DMS114 treated with DMSO at 0.1 percent for 48 hours (cell line): ENCODE data around the gene UNC5A.

ENCODE experiments used
- DNase-seq: peaks from one replicate; lab custom pipeline; 2025; ENCODE audit not compliant: unreplicated experiment; lab: John Stamatoyannopoulos, UW

The UNC5A gene

DNA sequence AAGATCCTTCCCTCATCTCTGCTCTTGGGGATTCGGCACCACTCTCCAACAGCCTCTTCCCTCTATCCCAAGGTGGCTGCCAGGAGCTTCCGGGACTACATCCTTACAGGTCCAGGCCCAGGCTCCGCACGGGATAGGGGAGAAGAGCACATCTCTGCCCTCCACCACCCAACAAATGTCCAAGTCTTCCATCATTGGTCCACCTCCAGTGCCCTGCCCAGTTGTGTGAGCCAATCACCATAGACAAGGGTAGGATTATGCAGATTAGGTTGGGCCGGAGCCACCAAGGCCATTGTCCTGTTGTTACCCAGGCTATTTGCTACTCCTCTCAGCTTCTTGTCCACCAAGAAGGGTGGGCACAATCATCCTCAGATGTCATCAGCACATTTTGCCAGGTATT lies 9.1 kb downstream of the UNC5A start:
- DNase-seq: no peak

DNA sequence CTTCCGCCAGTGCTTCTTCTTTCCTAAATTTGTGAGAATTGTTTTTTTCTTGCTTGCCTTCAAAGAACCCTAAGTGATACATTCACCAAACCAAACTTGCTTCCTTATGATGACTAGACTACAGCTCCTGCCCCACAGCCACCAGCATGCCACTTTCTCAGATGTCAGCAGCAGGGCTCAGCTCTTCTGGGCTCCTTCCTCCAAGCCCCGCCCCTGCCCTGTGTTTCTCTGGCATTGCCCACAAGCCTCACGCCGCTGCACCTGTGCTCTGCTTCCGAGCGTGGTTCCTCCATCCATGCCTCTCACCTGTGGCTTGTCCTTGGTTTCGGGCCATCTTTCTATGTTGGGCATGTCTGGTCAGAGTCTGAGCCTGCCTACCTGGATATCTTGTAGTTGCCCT lies 10.6 kb downstream of the UNC5A start:
- DNase-seq: no peak

DNA sequence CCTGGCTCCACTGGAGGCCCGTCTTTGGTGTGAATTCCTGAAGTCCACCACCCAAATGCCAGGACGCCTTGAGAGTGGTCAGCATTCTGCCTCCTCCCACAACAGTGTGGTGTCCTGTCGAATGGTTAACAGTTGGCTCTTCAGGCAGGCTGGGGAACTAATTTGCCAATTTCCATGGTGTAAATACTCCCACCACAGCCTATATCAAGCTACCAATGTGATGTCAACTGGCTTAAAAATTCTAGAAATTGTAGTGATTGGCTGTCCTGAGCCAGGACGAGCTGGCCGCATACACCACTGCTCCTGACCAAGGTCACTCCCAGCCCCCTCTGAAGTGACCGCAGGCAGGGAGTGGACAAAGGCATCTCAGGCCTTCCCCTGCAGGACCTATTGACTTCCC lies 11.1 kb downstream of the UNC5A start:
- DNase-seq: no peak

DNA sequence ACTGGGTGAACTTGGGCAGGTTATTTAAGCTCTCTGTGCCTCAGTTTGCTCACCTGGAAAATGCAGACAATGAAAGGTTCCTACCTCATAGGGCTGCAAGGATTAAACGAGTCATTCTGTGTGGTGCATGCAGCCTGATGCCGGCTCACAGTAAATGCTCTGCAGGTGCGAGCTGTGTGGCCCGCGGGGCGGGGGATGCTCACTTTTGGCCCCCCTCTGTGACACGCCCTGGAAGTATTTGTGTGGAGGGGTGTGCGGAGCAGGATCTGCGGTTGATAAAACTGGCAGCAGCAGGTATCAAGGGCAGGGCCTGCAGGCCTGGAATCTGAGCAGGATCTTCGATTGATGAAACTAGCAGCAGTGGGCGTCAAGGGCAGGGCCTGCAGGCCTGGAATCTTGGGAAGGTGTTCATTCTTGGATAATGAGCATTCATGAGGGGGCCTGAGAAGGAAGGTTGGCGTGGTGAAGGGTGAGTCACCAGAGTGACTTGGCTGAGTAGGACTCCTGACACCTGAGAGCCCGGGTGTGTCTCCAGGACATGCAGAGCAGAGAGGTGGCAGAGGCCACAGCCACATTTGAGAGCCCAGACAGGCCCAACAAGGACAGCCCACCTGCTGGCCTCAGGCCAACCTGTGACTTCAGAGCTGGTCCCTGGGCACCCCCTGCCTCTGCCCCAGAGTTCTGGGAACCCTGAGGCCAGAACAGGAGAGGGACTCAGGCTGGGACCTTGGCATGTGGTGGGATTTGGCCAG lies 11.9 kb downstream of the UNC5A start:
- DNase-seq: no peak

DNA sequence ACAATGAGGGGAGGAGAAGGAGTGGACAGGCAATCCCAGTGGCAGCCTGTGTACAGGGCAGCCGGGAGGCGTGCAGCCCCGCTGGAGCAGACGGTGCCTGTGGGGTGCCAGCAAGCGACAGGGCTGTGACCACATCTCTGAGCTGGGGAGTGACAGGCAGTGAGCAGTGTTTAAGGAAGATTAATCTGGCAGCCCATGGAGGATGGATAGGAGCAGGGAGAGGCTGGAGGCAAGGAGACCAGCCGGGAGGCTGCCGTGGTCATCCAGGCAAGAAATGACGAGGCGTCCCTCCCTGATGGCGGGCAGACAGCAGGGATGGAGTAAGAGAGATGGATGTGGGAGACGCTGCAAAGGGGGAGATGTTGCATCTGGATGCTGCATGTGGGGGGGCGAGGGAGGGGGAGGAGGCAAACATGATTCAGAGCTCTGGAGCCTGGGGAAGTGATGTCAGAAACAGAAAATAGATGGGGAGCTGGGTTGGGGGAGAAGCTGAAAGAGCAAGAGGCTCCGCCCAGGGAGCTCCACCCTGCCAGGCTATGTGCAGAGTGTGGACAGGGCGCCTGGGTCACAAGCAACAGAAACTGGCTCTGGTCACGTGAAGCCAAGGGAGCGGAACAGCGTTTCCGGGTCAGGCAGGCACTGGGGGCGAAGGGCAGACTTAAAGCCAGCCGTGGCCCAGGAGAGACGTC lies 12.6 kb downstream of the UNC5A start:
- DNase-seq: no peak

DNA sequence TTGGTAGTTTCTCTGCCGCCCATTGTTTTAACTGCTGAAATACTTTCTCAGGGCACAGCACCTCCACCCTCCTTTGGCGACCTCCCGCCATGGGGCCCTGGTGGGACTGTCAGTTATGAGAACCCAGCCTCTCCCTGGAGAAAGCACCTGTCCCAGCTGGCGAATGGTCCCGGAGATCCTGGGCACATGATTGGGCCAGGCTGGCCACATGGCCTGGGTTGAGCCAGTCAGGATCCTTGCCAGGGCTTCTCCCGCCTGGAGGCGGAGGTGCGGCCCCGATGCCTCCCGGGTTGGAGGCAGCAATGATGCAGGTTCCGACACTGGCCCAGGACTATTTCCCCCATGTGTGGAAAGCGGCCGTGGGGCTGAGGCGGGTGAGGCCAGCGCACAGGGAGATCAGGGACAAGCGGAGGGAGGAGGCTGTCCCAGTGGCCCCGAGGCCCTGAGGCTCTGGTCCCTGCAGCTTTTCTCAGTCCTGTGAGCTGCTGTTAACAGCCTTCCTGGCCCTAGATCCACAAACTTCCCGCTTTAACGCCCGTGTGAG lies 13.6 kb downstream of the UNC5A start:
- DNase-seq: no peak

DNA sequence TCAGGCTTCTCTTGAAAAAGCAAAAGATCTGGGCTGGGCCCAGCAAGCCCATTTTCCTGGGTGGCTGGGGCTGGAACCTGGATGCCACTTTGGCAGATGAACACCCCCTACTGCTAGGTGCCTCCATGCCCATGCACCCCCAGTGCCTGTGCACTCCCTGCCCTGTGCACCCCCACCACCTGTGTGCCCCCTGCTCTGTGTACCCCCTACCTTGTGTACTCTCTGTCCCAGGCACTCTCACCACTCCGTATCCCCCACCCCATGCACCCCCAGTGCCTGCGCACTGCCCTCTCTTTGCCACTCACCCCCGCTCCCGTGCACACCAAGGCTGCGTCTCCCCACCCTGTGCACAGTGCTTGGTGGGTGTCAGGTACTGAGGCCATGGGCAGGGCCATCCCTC lies 14.2 kb downstream of the UNC5A start:
- DNase-seq: no peak

DNA sequence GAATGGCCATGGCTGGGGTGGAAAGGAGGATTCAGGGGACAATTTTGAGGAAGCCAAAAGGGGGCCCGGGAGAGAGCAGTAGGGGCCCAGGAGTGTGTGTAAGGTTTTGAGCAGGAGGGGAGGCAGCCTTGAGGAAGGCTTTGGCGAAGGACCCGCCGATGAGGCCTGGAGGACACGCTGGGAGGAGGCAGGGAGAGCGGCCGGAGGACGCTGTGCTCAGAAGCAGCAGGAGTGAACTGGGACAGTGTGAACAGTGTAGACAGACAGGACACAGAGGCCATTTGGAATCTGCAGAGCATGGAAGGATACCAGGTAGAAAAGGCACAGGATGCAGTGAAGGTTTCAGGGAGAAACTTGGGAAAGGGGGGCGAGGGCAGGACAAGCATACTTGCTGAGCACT lies 14.9 kb downstream of the UNC5A start:
- DNase-seq: no peak

DNA sequence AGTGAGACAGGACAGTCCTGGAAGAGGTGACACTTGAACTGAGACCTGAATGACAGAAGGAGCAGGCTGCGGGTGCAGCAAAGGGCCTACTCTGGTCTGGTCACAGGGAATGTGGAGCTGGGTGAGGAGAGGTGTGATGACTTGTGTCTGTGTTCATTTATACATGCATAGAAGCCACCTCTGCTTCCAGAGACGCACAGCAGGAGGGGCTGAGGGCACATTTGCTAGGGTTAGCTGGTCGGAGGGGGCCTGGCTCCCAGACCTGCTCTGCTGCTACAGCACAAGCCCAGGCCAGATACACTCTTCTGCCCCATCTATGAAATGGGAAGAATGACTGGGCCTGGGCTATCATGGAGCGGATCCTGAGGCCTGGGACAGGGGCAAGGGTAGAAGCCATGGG lies 15.6 kb downstream of the UNC5A start:
- DNase-seq: no peak

DNA sequence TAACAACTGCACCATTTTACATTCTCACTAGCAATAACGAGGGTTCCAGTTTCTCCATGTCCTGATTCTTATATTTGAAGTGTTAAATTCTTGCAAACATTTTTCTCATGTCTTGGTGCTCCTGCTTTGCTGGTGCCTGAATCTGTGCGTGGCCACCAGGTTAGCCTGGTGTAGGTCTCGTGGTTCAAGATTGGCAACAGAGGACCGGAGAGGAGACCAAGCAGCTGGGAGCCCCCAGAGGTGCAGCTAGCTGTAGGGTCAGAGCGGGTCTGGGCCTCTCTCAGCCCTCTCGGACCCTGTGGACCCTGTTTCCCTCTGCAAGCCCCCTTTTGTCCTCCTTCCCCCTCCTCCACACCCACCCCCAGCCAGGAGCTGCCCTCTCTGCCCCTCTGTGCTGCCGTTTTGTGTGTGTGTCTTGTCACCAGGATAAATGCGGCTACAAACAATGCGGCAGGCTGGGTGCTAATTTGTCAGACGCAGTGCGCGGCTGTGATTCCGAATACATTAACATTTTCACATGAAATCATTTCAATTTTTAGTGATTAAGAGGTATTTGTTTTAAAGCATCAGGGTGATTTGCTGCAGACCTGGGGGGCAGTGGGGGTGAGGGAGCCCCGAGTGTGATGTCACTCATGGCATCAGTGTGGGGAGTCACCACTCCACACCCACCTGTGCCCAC lies 17.5 kb downstream of the UNC5A start:
- DNase-seq: no peak

DNA sequence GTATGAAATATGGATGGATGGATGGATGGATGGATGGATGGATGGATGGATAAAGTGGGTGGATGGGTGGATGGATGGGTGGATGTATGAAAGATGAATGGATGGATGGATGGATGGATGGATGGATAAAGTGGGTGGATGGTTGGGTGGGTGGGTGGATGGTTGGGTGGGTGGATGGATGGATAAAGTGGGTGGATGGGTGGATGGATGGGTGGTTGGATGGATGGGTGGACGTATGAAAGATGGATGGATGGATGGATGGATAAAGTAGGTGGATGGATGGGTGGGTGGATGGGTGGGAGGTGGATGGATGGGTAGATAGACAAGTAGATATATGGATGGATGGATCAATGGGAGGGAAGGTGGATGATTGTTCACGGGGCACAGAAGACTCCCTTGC lies 19.0 kb downstream of the UNC5A start:
- DNase-seq: no peak

DNA sequence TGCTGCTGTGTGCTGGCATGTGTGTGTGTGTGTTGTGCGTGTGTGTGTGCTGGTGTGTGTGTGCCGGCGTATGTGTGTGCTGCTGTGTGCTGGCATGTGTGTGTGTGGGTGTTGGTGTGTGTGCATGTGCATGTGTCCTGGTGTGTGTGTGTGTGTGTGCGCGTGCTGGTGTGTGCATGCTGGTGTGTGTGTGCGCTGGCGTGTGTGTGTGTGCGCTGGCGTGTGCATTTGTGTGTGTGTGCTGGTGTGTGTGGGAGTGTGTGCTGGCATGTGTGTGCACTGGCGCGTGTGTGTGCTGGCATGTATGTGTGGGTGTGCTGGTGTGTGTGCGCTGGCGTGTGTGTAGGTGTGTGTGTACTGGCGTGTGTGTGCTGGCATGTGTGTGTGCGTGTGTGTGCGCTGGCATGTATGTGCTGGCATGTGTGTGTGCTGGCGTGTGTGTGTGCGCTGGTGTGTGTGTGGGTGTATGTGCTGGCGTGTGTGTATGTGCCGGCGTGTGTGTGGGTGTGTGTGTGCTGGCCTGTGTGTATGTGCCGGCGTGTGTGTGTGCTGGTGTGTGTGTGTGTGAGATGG lies 20.1 kb downstream of the UNC5A start:
- no peak for DNase-seq

DNA sequence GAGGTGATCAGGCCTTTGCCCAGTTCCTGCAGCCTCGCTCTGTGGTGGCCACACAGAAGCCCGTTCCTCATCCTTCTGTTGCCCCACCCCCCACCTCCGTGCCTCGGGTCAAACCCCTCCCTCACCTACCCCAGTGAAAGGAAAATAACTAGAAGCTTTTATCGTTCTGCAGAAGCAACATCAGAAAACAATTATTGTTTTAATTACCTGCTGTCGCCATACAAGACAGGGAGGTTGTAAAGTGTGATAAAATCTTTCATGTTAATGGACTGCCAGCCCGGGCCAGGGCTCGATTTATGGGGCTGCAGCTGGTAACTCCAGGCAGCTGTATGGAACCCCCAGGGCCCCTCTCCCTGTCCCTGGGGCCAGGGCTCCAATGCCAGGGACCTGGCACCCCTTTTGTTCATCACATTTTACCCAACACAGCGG lies 20.6 kb downstream of the UNC5A start:
- DNase-seq: no peak

DNA sequence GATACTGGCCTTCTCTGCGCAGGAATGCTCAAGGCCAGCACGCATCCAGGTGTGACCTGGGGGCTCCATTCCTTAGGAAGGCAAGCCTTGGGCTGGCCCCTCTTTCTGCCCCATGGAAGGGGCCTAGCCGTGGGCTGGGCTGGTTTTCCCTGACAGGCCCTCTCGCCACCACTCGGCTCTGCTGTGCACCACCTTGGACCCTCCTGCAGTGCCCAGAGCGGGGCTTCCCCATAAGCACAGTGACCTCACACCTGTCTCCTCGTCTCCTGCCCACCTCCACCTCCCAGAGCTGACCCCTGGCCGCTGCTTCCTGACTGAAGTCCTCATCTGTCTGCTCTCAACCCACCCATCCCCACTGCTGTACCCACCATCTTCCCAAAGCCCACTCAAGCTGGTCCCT lies 21.1 kb downstream of the UNC5A start:
- no peak for DNase-seq

DNA sequence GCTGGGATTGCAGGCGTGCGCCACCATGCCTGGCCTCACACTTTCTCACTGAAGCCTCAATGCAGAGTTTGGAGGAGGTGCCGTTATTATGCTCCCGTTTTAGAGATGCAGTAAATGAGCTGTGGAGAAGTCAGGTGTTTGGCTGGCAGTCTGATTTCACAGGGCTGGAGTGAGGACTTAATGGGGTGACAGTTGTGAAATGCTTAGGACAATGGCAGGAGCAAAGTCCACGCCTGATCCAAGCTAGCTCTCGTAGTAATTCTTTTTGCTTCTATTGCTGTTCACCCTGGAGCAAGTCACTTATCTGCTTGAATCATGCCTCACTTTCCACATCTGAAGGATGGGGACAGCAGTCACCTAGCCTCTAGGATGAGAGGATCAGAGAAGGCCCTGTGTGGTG lies 21.8 kb downstream of the UNC5A start:
- no peak for DNase-seq

DNA sequence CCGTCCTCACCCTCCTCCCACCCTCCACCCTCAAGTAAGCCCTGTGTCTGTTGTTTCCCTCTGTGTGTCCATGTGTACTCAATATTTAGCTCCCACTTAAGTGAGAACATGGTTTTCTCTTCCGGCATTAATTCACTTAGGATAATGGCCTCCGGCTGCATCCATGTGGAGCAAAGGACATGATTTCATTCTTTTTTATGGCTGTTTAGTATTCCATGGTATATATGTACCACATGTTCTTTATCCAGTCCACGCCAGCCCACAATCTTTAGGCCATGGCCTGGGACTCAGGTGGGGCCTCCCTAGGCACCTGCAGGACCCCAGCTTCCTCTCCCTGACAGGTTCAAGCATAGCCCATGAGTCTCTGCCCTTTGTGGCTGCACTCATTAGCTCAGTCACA lies 22.9 kb downstream of the UNC5A start:
- DNase-seq: no peak

DNA sequence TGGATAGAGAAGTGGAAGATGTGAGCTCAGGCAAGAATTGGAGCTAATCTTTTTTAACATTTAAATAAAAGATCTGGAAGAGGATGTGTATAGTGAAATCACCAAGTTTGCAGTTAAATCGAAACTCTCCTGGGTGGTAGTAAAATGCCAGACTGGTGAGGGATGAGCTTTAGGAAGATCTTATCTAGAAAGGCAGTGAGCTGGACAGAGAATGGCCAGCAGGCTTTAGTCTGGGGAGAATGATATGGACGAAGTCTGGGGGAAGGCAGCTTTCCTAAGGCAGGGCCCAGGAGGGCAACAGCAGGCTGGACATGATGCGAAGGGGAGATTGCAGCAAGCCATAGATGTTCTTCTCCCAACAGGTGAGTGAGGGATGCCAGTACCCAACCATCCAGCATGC lies 25.6 kb downstream of the UNC5A start:
- no peak for DNase-seq

DNA sequence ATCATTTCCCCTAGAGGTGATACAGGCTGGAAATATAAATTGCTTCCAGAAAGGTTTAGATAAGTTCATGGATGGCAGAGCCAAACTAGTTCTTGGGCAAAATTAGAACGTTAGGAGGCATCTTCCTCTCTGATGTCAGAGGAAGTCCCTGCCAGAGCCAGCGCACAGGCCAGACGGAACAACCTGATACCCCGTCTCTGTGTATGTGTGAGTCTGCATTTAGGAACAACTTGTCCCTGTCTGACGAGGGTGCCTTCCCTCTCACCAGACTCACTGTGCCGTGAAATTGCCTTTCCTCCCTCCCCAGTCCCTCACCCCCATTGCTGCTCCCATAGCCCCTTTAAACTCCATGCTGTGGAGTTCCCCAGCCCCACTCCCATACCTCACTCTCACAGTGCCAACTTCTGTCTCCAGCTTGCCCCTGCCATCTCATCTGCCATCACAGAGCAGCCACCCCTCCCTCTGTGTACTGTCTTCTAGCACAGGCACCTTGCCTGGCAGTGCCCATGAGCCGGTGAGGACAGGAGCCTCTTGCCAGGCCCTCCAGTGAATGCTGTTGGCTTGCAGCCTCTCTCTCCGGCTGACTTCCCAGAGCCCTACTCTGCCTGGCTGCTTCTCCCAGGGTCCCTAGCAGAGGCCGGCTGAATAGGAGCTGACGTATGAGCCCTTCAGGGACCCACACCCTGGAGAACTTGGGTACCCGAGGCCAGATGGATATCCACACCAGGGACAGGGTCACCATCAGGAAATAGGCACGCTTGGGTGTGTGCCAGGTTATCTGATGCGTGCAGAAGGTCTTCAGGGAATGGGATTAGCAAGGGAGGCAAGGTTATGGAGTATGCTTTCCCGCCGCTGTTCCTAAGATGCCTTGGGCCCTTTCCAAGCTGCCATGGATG lies 26.7 kb downstream of the UNC5A start:
- no peak for DNase-seq

DNA sequence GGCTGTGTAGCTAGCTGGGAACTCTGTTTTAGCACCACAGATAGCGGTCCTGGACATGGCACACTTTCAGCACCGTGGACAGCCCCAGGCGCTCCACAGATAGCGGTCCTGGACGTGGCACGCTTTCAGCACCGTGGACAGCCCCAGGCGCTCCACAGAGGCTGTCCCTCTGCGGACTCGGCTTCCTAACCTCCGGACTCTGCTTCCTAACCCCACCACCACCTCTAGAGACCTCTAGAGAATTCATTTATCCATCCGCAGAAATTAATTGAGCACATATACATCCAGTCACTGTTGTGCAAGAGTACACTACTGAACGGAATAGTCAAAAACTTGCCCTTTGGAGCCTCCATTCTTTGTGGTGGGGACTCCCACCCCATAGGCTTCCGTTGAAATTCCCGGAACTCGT lies 27.4 kb downstream of the UNC5A start:
- DNase-seq: no peak

DNA sequence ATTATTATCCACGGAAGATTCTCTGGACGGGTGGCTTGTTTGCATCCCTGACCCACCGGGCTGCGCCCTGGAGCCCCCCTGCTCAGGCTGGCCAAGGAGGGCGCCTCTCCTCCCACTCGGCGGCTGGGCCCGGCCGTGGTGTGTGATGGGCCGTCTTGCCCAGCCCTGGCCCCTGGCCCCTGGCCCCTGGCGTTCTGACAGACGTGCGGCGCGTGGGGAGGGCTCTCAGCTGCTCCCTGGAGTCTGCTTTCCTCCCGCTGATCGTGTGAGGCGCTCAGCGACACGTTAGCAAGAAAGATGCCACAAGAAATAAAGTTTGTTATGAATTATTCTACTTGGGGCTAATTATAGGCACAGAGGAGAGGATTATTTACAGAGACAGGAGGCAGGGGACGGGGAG lies 33.3 kb downstream of the UNC5A start:
- DNase-seq: no peak

DNA sequence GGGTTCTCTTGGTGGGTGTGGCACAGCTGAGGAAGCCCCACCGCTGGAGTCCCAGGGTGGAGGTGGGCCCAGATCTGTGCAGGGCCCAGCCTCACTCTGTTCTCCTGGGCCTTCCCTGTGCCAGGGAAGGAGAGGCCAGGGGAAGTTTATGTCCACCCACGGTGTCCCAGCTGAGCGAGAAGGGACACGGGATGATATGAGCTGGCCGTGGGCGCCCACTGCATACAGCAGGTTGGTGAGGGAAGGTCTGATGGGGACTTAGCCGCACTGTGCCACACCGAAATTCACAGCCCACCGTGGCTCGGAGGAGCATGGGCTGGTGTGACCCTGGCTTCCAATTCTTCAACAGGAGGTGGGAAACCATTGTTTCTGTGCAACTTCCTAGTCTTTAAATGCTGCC lies 33.9 kb downstream of the UNC5A start:
- no peak for DNase-seq
